Fibroblast of villous mesenchyme (primary cell): ENCODE measurements around the gene KRT7. TPM values are rescaled to one million over a fixed set of nuclear protein-coding genes. Genes with fewer than 3 reads are reported as not detected.
"Not testable (repeated sequence)": the region's sequence is repeated elsewhere in the genome, so short reads cannot be mapped to it uniquely, and the experiment has no call there.

Source experiments
- DNase-seq: peaks from one replicate; pipeline ENCODE4 v3.0.0-alpha.2; 2010; ENCODE audit warnings: low read depth
- H3K4me3 ChIP-seq: 2 replicates; pipeline ENCODE4 v1.5.1; 2011; ENCODE audit warnings: low read depth, mild to moderate bottlenecking, low read length
- CTCF ChIP-seq: IDR thresholded peaks from 2 replicates; pipeline ENCODE4 v1.5.1; 2012; ENCODE audit warnings: low read depth, mild to moderate bottlenecking, low read length; ENCODE audit not compliant: insufficient read depth
- total RNA-seq: library from RNA; depleted of rRNA; stranded (reverse); fragments of >200 nt; gene quantifications from 2 replicates; pipeline ENCODE4 v1.2.3, GENCODE V29; 2012

The KRT7 gene
- total RNA-seq, 1 donor = 36.7 TPM

- no peak for DNase-seq
- H3K4me3 ChIP-seq = no peak overlapping the region
- TF ChIP-seq CTCF = no peak
Measured at GRCh38 chr12:52248541-52249461, 15.8 kb downstream of the KRT7 start.

- TF ChIP-seq CTCF = no peak
- H3K4me3 ChIP-seq = no peak overlapping the region
- DNase-seq = no peak
Measured at GRCh38 chr12:52249511-52250047, 16.5 kb downstream of the KRT7 start.

- H3K4me3 ChIP-seq = no peak overlapping the region
- no peak for DNase-seq
- TF ChIP-seq CTCF = no peak
Measured at GRCh38 chr12:52250048-52250990, 17.3 kb downstream of the KRT7 start.

- DNase-seq = no peak
- no peak for TF ChIP-seq CTCF
- no peak overlapping the region for H3K4me3 ChIP-seq
Measured at GRCh38 chr12:52251367-52252051, 18.5 kb downstream of the KRT7 start.

- DNase-seq, H3K4me3 ChIP-seq: not testable (repeated sequence)
Measured at GRCh38 chr12:52252175-52252615, 19.2 kb downstream of the KRT7 start.

- DNase-seq = no peak
- TF ChIP-seq CTCF = no peak
- no peak overlapping the region for H3K4me3 ChIP-seq
Measured at GRCh38 chr12:52252728-52253343, 19.8 kb downstream of the KRT7 start.
